OCI-LY7 (cell line): ENCODE results near the gene SRCIN1.

Experiments used
- EZH2phosphoT487 ChIP-seq: fragments of 200-600 bp; sonication (generic); IDR thresholded peaks from 2 replicates; pipeline ENCODE4 v1.6.1; 2018; ENCODE audit warnings: low read depth, borderline replicate concordance, mild to moderate bottlenecking, mixed run types, antibody characterized with exemption, low read length, moderate library complexity, mixed read lengths
- TF ChIP-seq, protein P1 (sequence below): fragments of 200-600 bp; sonication (generic); conservative IDR thresholded peaks from 2 replicates; pipeline ENCODE4 v1.5.1; 2014; ENCODE audit warnings: mild to moderate bottlenecking, antibody characterized with exemption, low read length, moderate library complexity, mixed read lengths

GRCh38 chr17:38585918-38586529 lies 19.7 kb downstream of the SRCIN1 start:
- TF ChIP-seq, protein P1, sequence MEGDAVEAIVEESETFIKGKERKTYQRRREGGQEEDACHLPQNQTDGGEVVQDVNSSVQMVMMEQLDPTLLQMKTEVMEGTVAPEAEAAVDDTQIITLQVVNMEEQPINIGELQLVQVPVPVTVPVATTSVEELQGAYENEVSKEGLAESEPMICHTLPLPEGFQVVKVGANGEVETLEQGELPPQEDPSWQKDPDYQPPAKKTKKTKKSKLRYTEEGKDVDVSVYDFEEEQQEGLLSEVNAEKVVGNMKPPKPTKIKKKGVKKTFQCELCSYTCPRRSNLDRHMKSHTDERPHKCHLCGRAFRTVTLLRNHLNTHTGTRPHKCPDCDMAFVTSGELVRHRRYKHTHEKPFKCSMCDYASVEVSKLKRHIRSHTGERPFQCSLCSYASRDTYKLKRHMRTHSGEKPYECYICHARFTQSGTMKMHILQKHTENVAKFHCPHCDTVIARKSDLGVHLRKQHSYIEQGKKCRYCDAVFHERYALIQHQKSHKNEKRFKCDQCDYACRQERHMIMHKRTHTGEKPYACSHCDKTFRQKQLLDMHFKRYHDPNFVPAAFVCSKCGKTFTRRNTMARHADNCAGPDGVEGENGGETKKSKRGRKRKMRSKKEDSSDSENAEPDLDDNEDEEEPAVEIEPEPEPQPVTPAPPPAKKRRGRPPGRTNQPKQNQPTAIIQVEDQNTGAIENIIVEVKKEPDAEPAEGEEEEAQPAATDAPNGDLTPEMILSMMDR: no peak
- no peak for TF ChIP-seq EZH2phosphoT487
